Neutrophil (primary cell): ENCODE measurements around the gene PCSK1N.

Source experiments
- H3K27ac ChIP-seq: fragments of 200-600 bp; sonication (generic); 2 replicates; pipeline ENCODE4 v1.5.1; 2016; ENCODE audit warnings: mild to moderate bottlenecking, moderate library complexity
- H3K27me3 ChIP-seq: fragments of 200-600 bp; sonication (generic); 2 replicates; pipeline ENCODE4 v1.6.0; 2016; ENCODE audit warnings: mild to moderate bottlenecking
- H3K36me3 ChIP-seq: fragments of 200-600 bp; sonication (generic); 2 replicates; pipeline ENCODE4 v1.5.1; 2017
- H3K4me1 ChIP-seq, 2 experiments: fragments of 200-600 bp in 1 of 2; sonication (generic) in 1 of 2; 1 replicate in 1 of 2; 2 replicates in 1 of 2; pipeline versions ENCODE4 v1.5.1 to v1.6.1; 2013 to 2016; ENCODE audit warnings: low read depth in 1 of 2, low read length in 1 of 2, mild to moderate bottlenecking in 1 of 2, moderate library complexity in 1 of 2; ENCODE audit not compliant: control insufficient read depth in 1 of 2, insufficient read depth in 1 of 2
- H3K4me3 ChIP-seq, 2 experiments: fragments of 200-600 bp in 1 of 2; sonication (generic) in 1 of 2; 1 replicate in 1 of 2; 2 replicates in 1 of 2; pipeline ENCODE4 v1.5.1; 2013 to 2016; ENCODE audit warnings: low read depth in 1 of 2, low read length in 1 of 2, mild to moderate bottlenecking in 1 of 2, moderate library complexity in 1 of 2
- H3K9me3 ChIP-seq: fragments of 200-600 bp; sonication (generic); 2 replicates; pipeline ENCODE4 v1.5.1; 2016
- CTCF ChIP-seq: fragments of 200-600 bp; sonication (generic); IDR thresholded peaks from 2 replicates; pipeline ENCODE4 v1.5.1; 2016; ENCODE audit warnings: antibody characterized with exemption

PCSK1N gene

GRCh38 chrX:48789366-48790220 is 45.8 kb downstream of the PCSK1N start:
- Histone ChIP-seq H3K4me1 (peaks cover 7 to 9% of the 10 kb centered on the region in 2 experiments), H3K36me3 (no peaks in the 10 kb centered on the region), H3K27ac (peak overlapping the region; percentile 38), H3K4me3 (no peak overlapping the region), H3K9me3 (no peaks in the 10 kb centered on the region), H3K27me3 (no peaks in the 10 kb centered on the region)
- TF ChIP-seq CTCF, result no peak

GRCh38 chrX:48787505-48788443 is 47.6 kb downstream of the PCSK1N start:
- no peak overlapping the region for H3K4me3 ChIP-seq
- no peak for TF ChIP-seq CTCF
- H3K9me3 ChIP-seq, result no peaks in the 10 kb centered on the region
- H3K27ac ChIP-seq, result no peak overlapping the region
- H3K36me3 ChIP-seq, result no peaks in the 10 kb centered on the region
- peaks cover 7 to 9% of the 10 kb centered on the region in 2 experiments for H3K4me1 ChIP-seq
- H3K27me3 ChIP-seq, result no peaks in the 10 kb centered on the region

GRCh38 chrX:48786825-48787504 is 48.4 kb downstream of the PCSK1N start:
- no peak for TF ChIP-seq CTCF
- H3K9me3 ChIP-seq, result no peaks in the 10 kb centered on the region
- H3K4me1 ChIP-seq, result peaks cover 7 to 9% of the 10 kb centered on the region in 2 experiments
- H3K27me3 ChIP-seq, result no peaks in the 10 kb centered on the region
- no peak overlapping the region for H3K27ac ChIP-seq
- H3K36me3 ChIP-seq, result no peaks in the 10 kb centered on the region
- no peak overlapping the region for H3K4me3 ChIP-seq

- no peaks in the 10 kb centered on the region for H3K9me3 ChIP-seq
- peaks cover 7 to 9% of the 10 kb centered on the region in 2 experiments for H3K4me1 ChIP-seq
- no peak for TF ChIP-seq CTCF
- no peak within 1 kb of the TSS for H3K27ac ChIP-seq
- H3K36me3 ChIP-seq, result no peaks in the 10 kb centered on the region
- H3K27me3 ChIP-seq, result no peaks in the 10 kb centered on the region
- H3K4me3 ChIP-seq, result no peak within 1 kb of the TSS
Observed at GRCh38 chrX:48786341-48786800, 49.0 kb downstream of the PCSK1N start, which contains the start of gene GATA1. GATA1 (plus strand) TSS chrX:48786590; CDS start chrX:48791110, 4,520 bp downstream.
